Lower lobe of right lung (tissue), 2 donors: ENCODE results near the gene LEO1. TPM values are rescaled to one million over a fixed set of nuclear protein-coding genes. Genes with fewer than 3 reads are reported as not detected.

Source experiments
- ATAC-seq, 2 donors: fragments of 200-7000 bp; cut with Tn5 transposase; one replicate each; pipeline ENCODE4 v1.9.1; 2020 to 2022; ENCODE audit warnings: mild to moderate bottlenecking in 2 of 2, moderate library complexity in 2 of 2
- DNase-seq: peaks from one replicate; pipeline ENCODE4 v3.0.0-alpha.2; 2020
- H3K27ac ChIP-seq: fragments of 200-600 bp; one replicate; pipeline ENCODE4 v1.8.0; 2022
- H3K27me3 ChIP-seq: fragments of 200-600 bp; one replicate; pipeline ENCODE4 v1.8.0; 2022; ENCODE audit warnings: low read depth
- H3K36me3 ChIP-seq: fragments of 200-600 bp; one replicate; pipeline ENCODE4 v1.8.0; 2022; ENCODE audit warnings: mild to moderate bottlenecking
- H3K4me1 ChIP-seq: fragments of 200-600 bp; one replicate; pipeline ENCODE4 v1.8.0; 2022
- H3K4me3 ChIP-seq: fragments of 200-600 bp; one replicate; pipeline ENCODE4 v1.8.0; 2022; ENCODE audit warnings: mild to moderate bottlenecking
- H3K9me3 ChIP-seq: fragments of 200-600 bp; one replicate; pipeline ENCODE4 v1.8.0; 2022
- CTCF ChIP-seq: fragments of 200-600 bp; IDR thresholded peaks from one replicate; pipeline ENCODE4 v1.8.0; 2022; ENCODE audit warnings: antibody characterized with exemption, mild to moderate bottlenecking
- intact Hi-C: fragments of 100-400 bp; cut with DNase I; formaldehyde crosslinking; loops from one replicate; pipeline ENCODE4 v1.11.0; 2022
- total RNA-seq: library from RNA; stranded (reverse); fragmentation: NEBNext Ultra II Directional; extraction: Animal tissue kit (Norgen Biotek cat#: 25700); gene quantifications from one replicate; pipeline ENCODE4 v1.2.1, GENCODE V29; 2021
- donor health status: DM: no; HTN: yes; CAD: no; lungs with severe emphysema.

The LEO1 gene
- total RNA-seq, 1 donor from 2014 or later = 12.6 TPM

GRCh38 chr15:51992953-51993352, 21.4 kb upstream of the LEO1 start:
- Histone ChIP-seq H3K4me3 (no peak overlapping the region), H3K27ac (no peak overlapping the region), H3K36me3 (no peaks in the 10 kb centered on the region), H3K9me3 (no peaks in the 10 kb centered on the region), H3K4me1 (peaks cover 11% of the 10 kb centered on the region), H3K27me3 (no peaks in the 10 kb centered on the region)
- ATAC-seq = no peak
- intact Hi-C loops = no loop called here
- DNase-seq = no peak
- no peak for TF ChIP-seq CTCF

GRCh38 chr15:51991141-51991540, 19.6 kb upstream of the LEO1 start:
- Histone ChIP-seq H3K4me3 (no peak overlapping the region), H3K9me3 (no peaks in the 10 kb centered on the region), H3K27ac (no peak overlapping the region), H3K36me3 (no peaks in the 10 kb centered on the region), H3K4me1 (peaks cover 11% of the 10 kb centered on the region), H3K27me3 (no peaks in the 10 kb centered on the region)
- TF ChIP-seq CTCF = no peak
- no peak for DNase-seq
- intact Hi-C loops = no loop called here
- ATAC-seq = no peak

- H3K4me1 ChIP-seq = peaks cover 25% of the 10 kb centered on the region
- no peak overlapping the region for H3K27ac ChIP-seq
- ATAC-seq = no peak
- no peaks in the 10 kb centered on the region for H3K27me3 ChIP-seq
- no peak overlapping the region for H3K4me3 ChIP-seq
- no peak for DNase-seq
- no peaks in the 10 kb centered on the region for H3K36me3 ChIP-seq
- TF ChIP-seq CTCF = no peak
- intact Hi-C loops = no loop called here
- H3K9me3 ChIP-seq = no peaks in the 10 kb centered on the region
Measured at GRCh38 chr15:51982770-51983103, 11.2 kb upstream of the LEO1 start.

- Histone ChIP-seq H3K4me3 (peak overlapping the region; percentile 32), H3K9me3 (no peaks in the 10 kb centered on the region), H3K36me3 (no peaks in the 10 kb centered on the region), H3K27me3 (no peaks in the 10 kb centered on the region), H3K27ac (peak overlapping the region; percentile 67), H3K4me1 (peaks cover 25% of the 10 kb centered on the region)
- intact Hi-C loops = no loop called here
- ATAC-seq = peak; percentile 79 to 84
- peak; percentile 50 for TF ChIP-seq CTCF
- DNase-seq = no peak
Measured at GRCh38 chr15:51982013-51982769, 10.6 kb upstream of the LEO1 start.

- no peaks in the 10 kb centered on the region for H3K9me3 ChIP-seq
- H3K27me3 ChIP-seq = no peaks in the 10 kb centered on the region
- no peak for TF ChIP-seq CTCF
- H3K36me3 ChIP-seq = peaks cover 5% of the 10 kb centered on the region
- peaks cover 26% of the 10 kb centered on the region for H3K4me1 ChIP-seq
- no peak overlapping the region for H3K4me3 ChIP-seq
- intact Hi-C loops = no loop called here
- no peak for ATAC-seq
- DNase-seq = no peak
- H3K27ac ChIP-seq = no peak overlapping the region
Measured at GRCh38 chr15:51973775-51974174, 2.2 kb upstream of the LEO1 start.
